ENCODE data around the gene TBC1D5. TPM values are rescaled to one million over a fixed set of nuclear protein-coding genes. Genes with fewer than 3 reads are reported as not detected.

Gene TBC1D5
- total RNA-seq, 4 donors from 2014 or later = 29.2 to 114 (median 53.4) TPM

- Histone ChIP-seq H3K36me3 (peaks cover 0 to 38% (median 0%) of the 10 kb centered on the region in 3 donors), H3K9me3 (peaks cover 0 to 10% (median 0%) of the 10 kb centered on the region in 4 donors), H3K27ac (peak overlapping the region in 2 of 4 donors; percentile 37 to 65), H3K27me3 (no peaks in the 10 kb centered on the region), H3K4me3 (no peak overlapping the region), H3K4me1 (no peaks in the 10 kb centered on the region)
- DNase-seq = peak; percentile 38 to 81 (median 58)
- TF ChIP-seq, protein P1, sequence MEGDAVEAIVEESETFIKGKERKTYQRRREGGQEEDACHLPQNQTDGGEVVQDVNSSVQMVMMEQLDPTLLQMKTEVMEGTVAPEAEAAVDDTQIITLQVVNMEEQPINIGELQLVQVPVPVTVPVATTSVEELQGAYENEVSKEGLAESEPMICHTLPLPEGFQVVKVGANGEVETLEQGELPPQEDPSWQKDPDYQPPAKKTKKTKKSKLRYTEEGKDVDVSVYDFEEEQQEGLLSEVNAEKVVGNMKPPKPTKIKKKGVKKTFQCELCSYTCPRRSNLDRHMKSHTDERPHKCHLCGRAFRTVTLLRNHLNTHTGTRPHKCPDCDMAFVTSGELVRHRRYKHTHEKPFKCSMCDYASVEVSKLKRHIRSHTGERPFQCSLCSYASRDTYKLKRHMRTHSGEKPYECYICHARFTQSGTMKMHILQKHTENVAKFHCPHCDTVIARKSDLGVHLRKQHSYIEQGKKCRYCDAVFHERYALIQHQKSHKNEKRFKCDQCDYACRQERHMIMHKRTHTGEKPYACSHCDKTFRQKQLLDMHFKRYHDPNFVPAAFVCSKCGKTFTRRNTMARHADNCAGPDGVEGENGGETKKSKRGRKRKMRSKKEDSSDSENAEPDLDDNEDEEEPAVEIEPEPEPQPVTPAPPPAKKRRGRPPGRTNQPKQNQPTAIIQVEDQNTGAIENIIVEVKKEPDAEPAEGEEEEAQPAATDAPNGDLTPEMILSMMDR (IDR thresholded peaks at IDR 0.05) = no peak
- TF ChIP-seq POLR2A (IDR thresholded peaks at IDR 0.05) = no peak
Observed at GRCh38 chr3:17151598-17152373, 590.6 kb downstream of the TBC1D5 start.

GRCh38 chr3:17149076-17149475 is 593.4 kb downstream of the TBC1D5 start:
- Histone ChIP-seq H3K27me3 (no peaks in the 10 kb centered on the region), H3K4me1 (no peaks in the 10 kb centered on the region), H3K4me3 (no peak overlapping the region), H3K27ac (no peak overlapping the region), H3K36me3 (peaks cover 0 to 14% (median 0%) of the 10 kb centered on the region in 3 donors), H3K9me3 (peaks cover 0 to 10% (median 0%) of the 10 kb centered on the region in 4 donors)
- DNase-seq = no peak
- TF ChIP-seq, protein P1 (IDR thresholded peaks at IDR 0.05) = no peak
- no peak for TF ChIP-seq POLR2A (IDR thresholded peaks at IDR 0.05)

- H3K4me1 ChIP-seq = no peaks in the 10 kb centered on the region
- no peaks in the 10 kb centered on the region for H3K9me3 ChIP-seq
- no peak overlapping the region for H3K4me3 ChIP-seq
- no peak overlapping the region for H3K27ac ChIP-seq
- DNase-seq = no peak
- TF ChIP-seq, protein P1 (IDR thresholded peaks at IDR 0.05) = no peak
- TF ChIP-seq POLR2A (IDR thresholded peaks at IDR 0.05) = no peak
- H3K36me3 ChIP-seq = no peaks in the 10 kb centered on the region
- no peaks in the 10 kb centered on the region for H3K27me3 ChIP-seq
Observed at GRCh38 chr3:17144665-17144993, 597.8 kb downstream of the TBC1D5 start.

DNA sequence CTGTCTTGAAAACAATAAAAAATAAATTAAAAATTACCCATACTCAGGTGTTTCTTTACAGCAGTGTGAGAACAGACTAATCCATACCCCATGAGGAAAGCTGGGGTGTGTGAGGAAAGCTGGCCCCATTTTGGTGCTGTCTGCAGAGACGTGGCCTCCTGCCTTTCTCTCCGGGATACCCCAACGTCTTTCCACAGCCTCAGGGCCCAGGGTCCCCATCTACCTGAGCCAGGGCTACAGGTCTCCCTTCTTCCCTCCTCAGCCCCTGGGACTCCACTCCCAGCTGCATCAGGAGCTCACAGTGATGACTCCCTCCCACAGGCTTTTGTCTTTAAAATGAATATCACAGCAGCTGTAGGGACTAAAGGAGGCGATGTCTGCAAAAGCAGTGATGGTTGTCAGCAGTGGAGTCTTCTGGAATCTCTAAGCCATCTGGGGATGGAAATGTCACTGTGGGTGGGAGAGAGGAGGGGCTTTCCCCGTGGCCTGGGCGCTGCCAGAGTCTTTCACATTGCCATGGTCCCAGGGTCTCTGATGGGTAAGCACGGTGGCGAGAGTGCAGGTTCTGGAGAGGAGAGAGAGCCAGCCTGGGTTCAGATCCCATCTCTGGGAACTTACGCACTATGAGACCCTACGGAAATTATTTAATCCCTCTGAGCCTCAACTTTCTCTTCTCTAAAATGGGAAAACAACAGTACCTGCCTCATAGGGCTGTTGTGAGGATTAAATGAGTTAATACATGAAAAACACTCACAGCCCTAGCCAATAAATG is 598.4 kb downstream of the TBC1D5 start:
- H3K27ac ChIP-seq = no peak overlapping the region
- no peak for TF ChIP-seq POLR2A (IDR thresholded peaks at IDR 0.05)
- TF ChIP-seq, protein P1 (IDR thresholded peaks at IDR 0.05) = no peak
- DNase-seq = no peak
- no peaks in the 10 kb centered on the region for H3K27me3 ChIP-seq
- H3K4me1 ChIP-seq = no peaks in the 10 kb centered on the region
- no peak overlapping the region for H3K4me3 ChIP-seq
- H3K36me3 ChIP-seq = no peaks in the 10 kb centered on the region
- no peaks in the 10 kb centered on the region for H3K9me3 ChIP-seq

DNA sequence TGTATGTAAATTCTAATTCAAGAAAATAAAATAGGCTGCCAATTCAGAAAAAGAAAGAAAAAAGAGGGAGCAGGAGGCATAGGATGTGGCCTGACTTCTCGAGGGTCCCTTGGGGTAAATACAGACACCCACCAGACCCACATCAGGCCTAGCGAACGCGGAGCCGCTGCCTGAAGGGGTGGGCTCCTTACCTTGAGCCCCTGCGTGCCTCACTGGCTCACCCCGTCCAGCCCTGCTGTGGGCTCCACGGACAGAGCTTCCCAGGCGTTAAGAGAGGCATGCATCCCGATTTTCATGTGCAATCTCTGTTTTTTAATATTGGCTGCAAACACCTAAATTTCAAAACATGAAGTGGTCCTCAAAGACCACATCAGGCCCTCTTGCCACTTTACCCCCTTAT is 599.9 kb downstream of the TBC1D5 start:
- Histone ChIP-seq H3K4me3 (no peak overlapping the region), H3K36me3 (no peaks in the 10 kb centered on the region), H3K9me3 (no peaks in the 10 kb centered on the region), H3K27me3 (no peaks in the 10 kb centered on the region), H3K4me1 (no peaks in the 10 kb centered on the region), H3K27ac (no peak overlapping the region)
- DNase-seq = no peak
- TF ChIP-seq, protein P1 (IDR thresholded peaks at IDR 0.05) = no peak
- no peak for TF ChIP-seq POLR2A (IDR thresholded peaks at IDR 0.05)
